Astrocyte of the hippocampus (primary cell): ENCODE measurements around the gene SUB1.
"Not testable (repeated sequence)": the region's sequence is repeated elsewhere in the genome, so short reads cannot be mapped to it uniquely, and the experiment has no call there.

ENCODE experiments used
- DNase-seq: peaks from one replicate; pipeline ENCODE4 v3.0.0; 2011; ENCODE audit warnings: low read depth, low spot score

Gene SUB1

DNA sequence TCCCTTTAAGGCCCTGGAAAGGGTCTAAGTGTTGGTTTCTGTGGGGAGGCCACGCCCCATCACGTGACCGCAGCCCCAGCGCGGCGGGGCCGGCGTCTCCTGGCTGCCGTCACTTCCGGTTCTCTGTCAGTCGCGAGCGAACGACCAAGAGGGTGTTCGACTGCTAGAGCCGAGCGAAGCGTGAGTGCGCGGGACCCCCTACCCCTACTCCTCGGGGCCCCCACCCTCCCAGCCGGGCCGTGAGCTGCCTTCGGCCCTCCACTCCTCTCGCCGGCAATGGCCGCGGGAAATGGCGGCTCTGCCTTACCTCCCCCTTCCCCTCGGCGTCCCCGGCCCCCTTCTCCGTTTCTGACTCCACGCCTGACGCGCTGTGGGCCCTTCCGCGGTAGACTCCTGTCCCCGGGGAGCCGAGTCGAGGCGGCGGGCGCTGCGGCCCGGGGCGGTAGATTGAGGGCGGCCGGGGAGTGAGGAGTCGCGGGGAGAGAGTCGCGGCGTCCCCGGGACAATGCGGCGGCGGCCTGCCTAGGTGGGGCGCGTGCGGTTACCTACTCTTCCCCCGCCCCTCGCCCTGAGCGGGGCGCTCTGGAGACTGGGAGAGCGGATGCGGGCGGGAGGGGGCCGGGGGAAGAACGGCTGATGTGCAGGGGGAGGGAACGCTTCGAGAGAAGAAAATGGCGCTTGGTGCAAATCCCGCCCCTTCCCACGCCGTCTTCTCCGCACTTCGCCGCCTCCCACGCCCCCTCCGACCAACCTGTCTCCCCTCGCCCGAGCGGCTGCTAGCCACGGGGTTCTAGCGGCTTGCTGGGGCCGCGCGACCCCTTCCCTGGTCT, at the start of gene SUB1:
SUB1 (plus strand) TSS at position 112 of the 830 bp plus-strand sequence. CDS start 2,956 bp downstream, outside the sequence.
- peak; percentile 97 for DNase-seq

DNA sequence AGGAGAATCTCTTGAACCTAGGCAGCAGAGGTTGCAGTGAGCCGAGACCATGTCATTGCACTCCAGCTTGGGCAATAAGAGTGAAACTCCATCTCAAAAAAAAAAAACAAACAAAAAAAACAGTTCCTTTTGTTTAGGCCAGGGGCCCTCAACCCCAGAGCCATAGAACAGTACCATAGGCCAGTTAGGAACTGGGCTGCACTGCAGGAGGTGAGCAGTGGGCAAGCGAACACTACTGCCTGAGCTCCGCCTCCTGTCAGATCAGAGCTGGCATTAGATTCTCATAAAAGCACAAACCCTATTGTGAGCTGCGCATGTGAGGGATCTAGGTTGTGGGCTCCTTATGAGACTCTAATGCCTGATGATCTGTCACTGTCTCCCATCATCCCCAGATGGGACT, 49.1 kb upstream of the SUB1 start:
- DNase-seq = no peak

- DNase-seq = not testable (repeated sequence)
These were observed 47.8 kb upstream of the SUB1 start for GRCh38 chr5:32537437-32538029.

- no peak for DNase-seq
These were observed 47.3 kb upstream of the SUB1 start for GRCh38 chr5:32538031-32538547.

DNA sequence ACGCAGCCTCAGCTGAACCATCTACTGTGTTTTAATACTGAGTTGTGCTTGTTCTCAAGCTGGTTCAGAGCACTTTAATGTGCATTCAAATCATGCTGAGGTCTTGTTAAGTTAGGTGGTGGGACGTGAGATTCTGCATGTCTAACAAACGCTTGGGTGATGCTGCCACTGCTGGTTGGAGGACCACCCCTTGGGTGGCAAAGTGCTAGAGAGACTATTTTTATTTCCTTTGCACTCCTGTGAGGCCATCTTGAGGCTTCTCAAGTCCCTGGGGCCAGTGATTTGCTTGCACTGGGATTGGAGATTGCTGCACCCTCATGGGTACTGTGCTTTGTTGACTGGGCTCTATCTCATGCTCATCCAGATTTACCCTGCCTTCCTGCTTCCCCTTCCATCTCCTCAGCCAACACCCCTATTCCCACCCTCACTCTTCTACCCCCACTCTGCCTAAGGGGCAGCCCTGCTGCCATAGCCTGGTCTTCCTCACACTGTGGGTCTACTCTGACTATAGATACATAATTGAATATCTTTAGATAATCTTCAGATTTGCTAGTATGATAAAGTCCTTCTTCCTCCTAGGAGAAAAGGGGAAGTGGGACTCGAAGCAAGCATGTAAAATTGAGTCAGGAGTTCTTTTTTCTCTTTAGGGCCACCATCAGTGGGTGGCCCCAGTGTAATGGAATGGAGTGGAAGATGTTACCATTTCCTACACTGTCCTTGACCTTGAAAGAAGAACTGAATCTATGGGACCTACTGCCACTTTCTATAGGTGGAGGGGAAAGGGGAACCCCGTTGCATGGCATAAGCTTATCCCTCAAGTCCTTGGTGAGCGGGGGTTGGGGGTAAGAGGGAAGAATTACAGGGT, 45.1 kb upstream of the SUB1 start:
- DNase-seq = no peak

- peak; percentile 6 for DNase-seq
These were observed 44.1 kb upstream of the SUB1 start for GRCh38 chr5:32541241-32541640.

DNA sequence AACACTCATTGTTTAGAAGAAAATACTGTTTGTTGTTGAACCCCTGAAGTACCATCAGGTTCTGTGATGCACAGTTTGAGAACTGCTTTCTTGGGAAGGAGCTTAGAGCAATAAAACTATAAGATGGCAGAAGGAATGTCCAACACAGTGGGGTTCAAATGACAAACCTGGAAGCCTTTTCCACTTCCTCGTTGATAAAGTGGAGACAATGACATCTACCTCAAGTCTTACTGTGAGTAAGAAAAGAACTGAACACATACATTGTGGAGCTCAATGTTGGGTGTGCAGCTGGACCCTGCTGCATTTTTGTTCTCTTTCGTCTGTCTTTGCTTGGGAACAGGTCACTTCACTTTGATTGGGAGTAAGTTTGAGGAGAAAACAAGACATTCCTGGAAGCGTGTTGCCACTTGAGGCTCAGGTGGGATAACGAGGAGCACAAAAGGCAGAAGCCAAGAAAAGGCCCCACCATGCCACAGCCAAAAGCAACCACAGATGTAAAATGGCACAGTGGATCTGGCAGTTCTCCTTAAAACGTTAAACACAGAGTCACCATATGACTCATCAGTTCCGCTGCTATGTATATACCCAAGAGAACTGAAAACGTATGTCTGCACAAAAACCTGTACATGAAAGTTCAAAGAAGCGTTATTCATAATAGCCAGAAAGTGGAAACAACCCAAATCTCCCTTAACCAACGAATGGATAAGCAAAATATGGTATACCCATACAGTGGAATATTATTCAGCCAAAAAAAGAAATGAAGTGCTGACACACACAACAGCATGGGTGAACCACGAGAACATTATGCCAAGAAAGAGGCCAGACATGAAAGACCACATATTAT, 42.9 kb upstream of the SUB1 start:
- DNase-seq = no peak

- no peak for DNase-seq
These were observed 42.1 kb upstream of the SUB1 start for GRCh38 chr5:32543291-32543690.

GRCh38 chr5:32545102-32545800, 40.1 kb upstream of the SUB1 start:
- DNase-seq = no peak

DNA sequence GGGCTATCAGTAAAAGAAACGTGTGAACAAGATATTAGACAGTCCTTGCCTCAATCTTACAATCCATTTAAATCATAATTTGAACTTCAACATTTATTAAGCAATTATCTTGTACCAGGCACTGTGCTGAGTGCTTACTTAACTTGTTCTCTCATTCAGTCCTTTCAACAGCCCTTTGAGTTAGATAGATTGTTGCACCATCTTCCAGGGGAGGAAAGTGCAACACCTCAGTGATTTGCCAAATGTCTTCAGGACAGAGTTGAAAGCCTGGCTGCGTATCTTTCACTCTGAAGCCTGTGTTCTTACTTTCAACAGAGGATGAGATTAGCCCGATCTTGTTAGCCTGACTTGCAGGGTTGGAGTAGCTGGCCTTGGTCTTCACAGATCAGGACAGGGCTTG, 34.2 kb upstream of the SUB1 start:
- no peak for DNase-seq

GRCh38 chr5:32551865-32552264, 33.5 kb upstream of the SUB1 start:
- DNase-seq = no peak

GRCh38 chr5:32552491-32552890, 32.9 kb upstream of the SUB1 start:
- DNase-seq = not testable (repeated sequence)

DNA sequence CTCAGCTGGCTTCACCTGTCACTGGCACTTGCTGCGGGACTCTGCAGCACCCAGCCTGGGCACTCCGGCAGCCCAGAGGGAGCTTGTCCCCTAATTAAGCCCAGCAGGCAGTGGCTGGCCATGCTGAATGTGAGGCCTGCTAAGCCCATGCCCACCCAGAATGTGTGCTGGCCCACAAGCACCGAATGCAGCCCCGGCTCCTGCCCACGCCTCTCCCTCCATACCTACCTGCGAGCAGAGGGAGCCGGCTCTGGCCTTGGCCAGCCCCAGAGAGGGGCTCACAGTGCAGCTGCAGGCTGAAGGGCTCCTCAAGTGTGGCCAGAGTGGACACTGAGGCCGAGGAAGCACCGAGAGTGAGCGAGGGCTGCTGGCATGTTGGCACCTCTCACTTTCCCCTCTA, 32.4 kb upstream of the SUB1 start:
- no peak for DNase-seq

DNA sequence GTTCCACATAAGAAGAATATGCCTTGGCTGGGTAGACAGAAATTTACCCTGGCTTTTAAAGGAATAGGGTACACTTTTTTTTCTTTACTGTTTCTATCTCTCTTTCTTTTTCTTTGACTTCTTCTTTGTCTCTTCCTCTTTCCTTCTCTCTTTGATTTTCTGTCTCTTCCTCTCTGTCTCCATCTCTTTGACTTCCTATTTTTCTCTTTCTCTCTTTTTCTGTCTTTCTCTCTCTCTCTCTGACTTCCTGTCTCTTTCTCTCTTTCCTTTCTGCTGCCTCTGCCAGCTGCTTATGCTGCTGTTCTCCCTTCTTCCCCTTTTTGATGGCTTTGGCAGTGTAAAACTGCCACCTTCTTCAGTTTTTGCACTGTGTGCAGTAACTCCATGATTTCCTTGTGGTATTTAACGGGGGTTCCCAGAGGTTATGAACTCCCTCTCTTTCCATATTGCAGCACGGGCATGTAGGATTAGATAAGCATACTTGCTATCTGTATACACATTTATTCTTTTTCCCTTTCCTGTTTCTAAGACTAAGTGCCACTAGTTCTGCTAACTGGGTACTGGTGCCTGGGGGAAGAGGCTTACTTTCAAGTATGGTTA, 31.1 kb upstream of the SUB1 start:
- not testable (repeated sequence) for DNase-seq

DNA sequence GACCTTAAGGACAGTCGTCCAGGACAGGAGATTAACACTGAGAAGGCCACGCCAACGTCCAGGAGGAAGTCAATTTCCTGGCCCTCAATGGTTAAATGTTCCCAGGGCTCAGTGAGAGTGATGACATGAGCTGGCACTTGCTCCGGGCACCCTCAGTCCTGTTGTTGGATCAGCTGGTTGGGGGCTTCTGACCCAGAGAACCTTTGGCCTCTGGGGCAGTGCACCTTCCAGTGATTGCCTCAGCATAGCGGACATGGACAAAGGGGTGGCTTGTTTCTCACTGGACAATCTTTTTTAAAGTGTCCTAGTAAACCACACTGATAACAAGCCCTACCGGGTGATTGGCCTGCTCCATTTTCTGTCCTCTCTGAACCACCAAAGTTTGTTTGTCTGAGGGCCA, 28.8 kb upstream of the SUB1 start:
- not testable (repeated sequence) for DNase-seq

DNA sequence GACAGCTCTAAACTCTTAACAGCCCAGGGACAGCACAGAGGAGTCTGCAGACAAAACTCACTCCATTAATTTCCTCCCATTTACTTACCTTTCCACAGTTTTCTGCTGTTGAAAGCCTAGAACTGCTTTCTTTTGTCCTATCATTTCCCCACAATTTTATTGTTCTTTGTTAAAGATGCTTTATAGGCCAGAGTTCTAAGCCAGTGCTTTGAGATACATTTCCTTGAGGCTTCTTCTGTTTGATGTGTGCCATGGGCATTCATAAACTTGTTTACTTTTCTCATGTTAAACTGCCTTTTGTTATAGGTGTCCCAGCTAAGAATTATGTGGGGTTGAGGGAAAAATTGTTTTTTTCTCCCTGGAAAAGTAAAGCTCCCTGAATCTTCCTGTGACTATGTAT, 25.9 kb upstream of the SUB1 start:
- DNase-seq = no peak

GRCh38 chr5:32559921-32560320, 25.4 kb upstream of the SUB1 start:
- no peak for DNase-seq

DNA sequence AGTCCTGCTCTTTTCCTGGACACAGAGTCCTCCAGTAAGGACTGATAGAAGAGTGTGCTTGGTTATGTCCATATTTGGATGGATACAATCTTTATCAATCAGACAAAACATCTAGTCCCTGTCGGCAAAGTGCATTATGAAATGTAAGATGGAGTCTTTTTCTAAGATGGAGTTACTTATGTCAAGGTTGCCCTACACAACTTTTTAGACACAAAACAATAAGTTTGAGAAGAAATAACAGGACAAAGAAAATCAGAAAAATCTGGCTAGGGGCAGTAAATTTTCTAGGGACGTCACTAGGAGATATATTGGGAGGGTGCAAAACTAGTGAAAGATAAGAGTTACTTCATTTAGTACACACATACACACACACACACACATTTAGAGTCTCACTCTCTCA, 23.3 kb upstream of the SUB1 start:
- DNase-seq = no peak

DNA sequence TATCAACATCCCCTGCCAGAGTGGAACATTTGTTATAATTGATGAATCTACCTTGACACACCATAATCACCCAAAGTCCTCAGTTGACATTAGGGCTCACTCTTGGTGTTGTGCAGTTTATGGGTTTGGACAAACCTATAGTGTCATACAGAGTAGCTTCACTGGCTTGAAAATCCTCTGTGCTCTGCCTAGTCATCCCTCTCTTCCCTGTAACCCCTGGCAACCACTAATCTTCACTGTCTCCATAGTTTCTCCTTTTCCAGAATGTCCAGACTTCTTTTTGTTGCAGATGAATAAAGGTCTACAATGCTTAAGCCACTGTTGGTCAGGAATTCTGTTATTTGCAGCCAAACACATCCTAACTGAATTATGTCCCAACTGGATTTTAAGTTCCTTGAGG, 22.5 kb upstream of the SUB1 start:
- no peak for DNase-seq

DNA sequence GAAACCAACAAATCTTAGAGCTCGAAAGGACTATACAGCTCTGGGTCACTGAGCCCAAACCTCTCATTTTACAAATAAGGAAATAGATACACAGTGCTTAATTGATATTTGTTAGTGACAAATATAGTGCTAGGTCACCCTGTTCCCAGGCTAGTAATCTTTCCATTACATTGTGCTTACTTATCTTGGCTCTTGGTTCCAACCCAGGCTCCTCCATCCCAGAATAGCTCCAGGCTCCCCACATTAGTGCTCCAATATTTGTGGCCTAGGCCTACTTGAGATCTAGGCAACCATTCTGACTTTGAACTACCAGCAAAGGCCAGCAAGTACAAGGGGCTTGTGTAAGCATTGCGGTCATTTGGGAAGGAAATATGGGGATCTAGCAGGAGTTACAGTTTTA, 21.7 kb upstream of the SUB1 start:
- DNase-seq = no peak
